CD14-positive monocyte (primary cell): Measurements from ENCODE around the gene MYO1G. TPM values are rescaled to one million over a fixed set of nuclear protein-coding genes. Genes with fewer than 3 reads are reported as not detected.

Experiments
- DNase-seq, 3 donors: peaks; one replicate each; pipeline ENCODE4 v3.0.0-alpha.2; 2011 to 2022
- H2AFZ ChIP-seq: 2 replicates; pipeline ENCODE4 v1.6.0; 2012; ENCODE audit warnings: mild to moderate bottlenecking, low read depth, low read length, inconsistent platforms; ENCODE audit not compliant: insufficient read depth, poor library complexity, severe bottlenecking
- H3K27ac ChIP-seq, 2 donors: 1 replicate in 1 of 2; 2 replicates in 1 of 2; pipeline ENCODE4 v1.5.1; 2012 to 2013; ENCODE audit warnings: low read length in 2 of 2, control low read depth in 1 of 2, inconsistent platforms in 1 of 2, low read depth in 1 of 2, mild to moderate bottlenecking in 1 of 2
- H3K27me3 ChIP-seq, 2 donors: one replicate each; pipeline versions ENCODE4 v1.6.0 to v1.6.1; 2011 to 2013; ENCODE audit warnings: low read length in 2 of 2; ENCODE audit not compliant: control insufficient read depth in 2 of 2, insufficient read depth in 2 of 2
- H3K36me3 ChIP-seq, 2 donors: replicated peaks in 1 of 2; 1 replicate in 1 of 2; 2 replicates in 1 of 2; pipeline versions ENCODE4 v1.5.1 to v1.6.1; 2012 to 2013; ENCODE audit warnings: low read length in 2 of 2, control low read depth in 1 of 2, inconsistent platforms in 1 of 2, mild to moderate bottlenecking in 1 of 2; ENCODE audit not compliant: insufficient read depth in 2 of 2, control insufficient read depth in 1 of 2
- H3K4me1 ChIP-seq, 2 donors: 1 replicate in 1 of 2; 2 replicates in 1 of 2; pipeline versions ENCODE4 v1.5.1 to v1.6.1; 2012 to 2013; ENCODE audit warnings: low read length in 2 of 2, control low read depth in 1 of 2, inconsistent platforms in 1 of 2, mild to moderate bottlenecking in 1 of 2, moderate library complexity in 1 of 2; ENCODE audit not compliant: insufficient read depth in 2 of 2, control insufficient read depth in 1 of 2
- H3K4me2 ChIP-seq: replicated peaks from 2 replicates; pipeline ENCODE3; 2012; ENCODE audit warnings: low read length, moderate library complexity, mild to moderate bottlenecking; ENCODE audit not compliant: poor library complexity, severe bottlenecking; ENCODE audit errors: extremely low read depth
- H3K4me3 ChIP-seq, 3 experiments: fragments of 200-600 bp in 1 of 3; sonication (generic) in 1 of 3; replicated peaks in 1 of 3; 1 replicate in 2 of 3; 2 replicates in 1 of 3; pipeline ENCODE4 v1.5.1; 2011 to 2013; ENCODE audit warnings: low read length in 3 of 3, mild to moderate bottlenecking in 3 of 3, control low read depth in 2 of 3, low read depth in 2 of 3, inconsistent platforms in 1 of 3, moderate library complexity in 1 of 3
- H3K79me2 ChIP-seq: 2 replicates; pipeline ENCODE4 v1.6.0; 2012; ENCODE audit warnings: mild to moderate bottlenecking, control low read depth, inconsistent platforms, low read length, moderate library complexity; ENCODE audit not compliant: insufficient read depth
- H3K9ac ChIP-seq: 2 replicates; pipeline ENCODE4 v1.6.0; 2017; ENCODE audit warnings: low read length, mild to moderate bottlenecking; ENCODE audit not compliant: insufficient read depth, poor library complexity, severe bottlenecking
- H3K9me3 ChIP-seq, 2 donors: replicated peaks in 1 of 2; 1 replicate in 1 of 2; 2 replicates in 1 of 2; pipeline versions ENCODE4 v1.5.1 to v1.6.1; 2012 to 2013; ENCODE audit warnings: low read length in 2 of 2, control low read depth in 1 of 2; ENCODE audit not compliant: control insufficient read depth in 1 of 2, insufficient read depth in 1 of 2
- H4K20me1 ChIP-seq: 2 replicates; pipeline ENCODE4 v1.6.0; 2012; ENCODE audit warnings: mild to moderate bottlenecking, low read length, control low read depth, moderate library complexity; ENCODE audit not compliant: insufficient read depth
- H3K27ac Mint-ChIP-seq, 7 donors: one replicate each; pipeline ENCODE4 v1.8.0; 2020; ENCODE audit warnings: mild to moderate bottlenecking in 7 of 7, mixed read lengths in 7 of 7, moderate library complexity in 6 of 7, inconsistent platforms in 2 of 7
- H3K27me3 Mint-ChIP-seq, 3 donors: one replicate each; pipeline ENCODE4 v1.8.0; 2021 to 2022; ENCODE audit warnings: low read depth in 3 of 3, mild to moderate bottlenecking in 3 of 3, mixed read lengths in 3 of 3, moderate library complexity in 3 of 3, inconsistent platforms in 1 of 3
- H3K36me3 Mint-ChIP-seq, 2 donors: one replicate each; pipeline ENCODE4 v1.8.0; 2020; ENCODE audit warnings: mixed read lengths in 2 of 2, inconsistent platforms in 1 of 2, mild to moderate bottlenecking in 1 of 2
- H3K4me1 Mint-ChIP-seq: one replicate; pipeline ENCODE4 v1.8.0; 2020; ENCODE audit warnings: mild to moderate bottlenecking, mixed read lengths
- H3K4me3 Mint-ChIP-seq, 2 donors: one replicate each; pipeline ENCODE4 v1.8.0; 2020; ENCODE audit warnings: mild to moderate bottlenecking in 2 of 2, mixed read lengths in 2 of 2, moderate library complexity in 1 of 2
- H3K9me3 Mint-ChIP-seq, 7 donors: one replicate each; pipeline ENCODE4 v1.8.0; 2020 to 2022; ENCODE audit warnings: mixed read lengths in 7 of 7, mild to moderate bottlenecking in 6 of 7, moderate library complexity in 6 of 7, inconsistent platforms in 2 of 7
- WGBS: methylation state at CpG from one replicate; pipeline ENCODE4 v1.1.5; 2013; ENCODE audit warnings: missing lambda C conversion rate; ENCODE audit not compliant: insufficient coverage; 5-methylcytosine and 5-hydroxymethylcytosine counted together
- intact Hi-C, 2 donors: fragments of 100-400 bp; cut with micrococcal nuclease; formaldehyde crosslinking; loops; one replicate each; pipeline versions ENCODE4 v1.15.0 to v1.15.1; 2023
- polyA plus RNA-seq, 3 donors: library from polyadenylated mRNA; depleted of rRNA in 1 of 3; unstranded in 2 of 3; stranded (reverse) in 1 of 3; fragments of 300-500 nt in 2 of 3; fragments of >200 nt in 1 of 3; fragmentation: Illumina TruSeq in 2 of 3; gene quantifications; 1 replicate in 2 of 3; 2 replicates in 1 of 3; pipeline ENCODE4 v1.2.3, GENCODE V29; 2012 to 2021
- TF ChIP-seq, protein P1 (sequence below): fragments of 200-600 bp; IDR thresholded peaks from one replicate; pipeline ENCODE4 v1.8.0; 2022; ENCODE audit warnings: antibody characterized with exemption, mild to moderate bottlenecking

MYO1G gene
- polyA plus RNA-seq, 3 donors = 119 to 314 (median 135) TPM

DNA sequence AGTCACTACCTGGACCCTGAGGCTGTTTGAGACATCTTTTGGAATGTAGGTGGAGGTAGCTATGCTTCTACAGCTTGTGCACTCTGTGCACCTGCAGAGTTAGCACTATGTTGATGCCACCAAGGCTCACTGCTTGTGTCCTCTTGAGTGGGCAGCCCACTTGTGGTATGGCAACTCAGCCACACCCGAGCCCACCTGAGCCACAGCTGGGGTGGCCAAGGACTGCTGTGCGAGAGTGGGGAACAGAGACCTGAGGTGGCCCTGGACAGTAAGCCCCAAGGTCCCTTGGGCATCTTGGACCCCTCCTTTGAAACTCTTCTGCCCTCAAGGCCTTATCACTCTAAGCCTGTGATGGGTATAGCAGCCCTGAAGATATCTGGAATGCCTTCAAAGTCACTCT lies 25.7 kb downstream of the MYO1G start:
- H3K4me3 ChIP-seq = no peak overlapping the region
- peaks cover 0 to 7% (median 0%) of the 10 kb centered on the region in 7 donors for H3K9me3 Mint-ChIP-seq
- H3K4me3 Mint-ChIP-seq = no peak overlapping the region
- TF ChIP-seq, protein P1, sequence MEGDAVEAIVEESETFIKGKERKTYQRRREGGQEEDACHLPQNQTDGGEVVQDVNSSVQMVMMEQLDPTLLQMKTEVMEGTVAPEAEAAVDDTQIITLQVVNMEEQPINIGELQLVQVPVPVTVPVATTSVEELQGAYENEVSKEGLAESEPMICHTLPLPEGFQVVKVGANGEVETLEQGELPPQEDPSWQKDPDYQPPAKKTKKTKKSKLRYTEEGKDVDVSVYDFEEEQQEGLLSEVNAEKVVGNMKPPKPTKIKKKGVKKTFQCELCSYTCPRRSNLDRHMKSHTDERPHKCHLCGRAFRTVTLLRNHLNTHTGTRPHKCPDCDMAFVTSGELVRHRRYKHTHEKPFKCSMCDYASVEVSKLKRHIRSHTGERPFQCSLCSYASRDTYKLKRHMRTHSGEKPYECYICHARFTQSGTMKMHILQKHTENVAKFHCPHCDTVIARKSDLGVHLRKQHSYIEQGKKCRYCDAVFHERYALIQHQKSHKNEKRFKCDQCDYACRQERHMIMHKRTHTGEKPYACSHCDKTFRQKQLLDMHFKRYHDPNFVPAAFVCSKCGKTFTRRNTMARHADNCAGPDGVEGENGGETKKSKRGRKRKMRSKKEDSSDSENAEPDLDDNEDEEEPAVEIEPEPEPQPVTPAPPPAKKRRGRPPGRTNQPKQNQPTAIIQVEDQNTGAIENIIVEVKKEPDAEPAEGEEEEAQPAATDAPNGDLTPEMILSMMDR = no peak
- H3K27ac Mint-ChIP-seq = no peak overlapping the region
- H3K27me3 ChIP-seq = no peaks in the 10 kb centered on the region
- H3K36me3 ChIP-seq = no peaks in the 10 kb centered on the region
- H3K27me3 Mint-ChIP-seq = peaks cover 8 to 18% (median 13%) of the 10 kb centered on the region in 3 donors
- H3K9me3 ChIP-seq = no peaks in the 10 kb centered on the region
- peak in 1 of 3 donors; percentile 10 for DNase-seq
- no peaks in the 10 kb centered on the region for H4K20me1 ChIP-seq
- H3K4me1 Mint-ChIP-seq = no peaks in the 10 kb centered on the region
- intact Hi-C loops = no loop called here
- no peak overlapping the region for H2AFZ ChIP-seq
- H3K36me3 Mint-ChIP-seq = no peaks in the 10 kb centered on the region
- H3K4me1 ChIP-seq = no peaks in the 10 kb centered on the region
- H3K27ac ChIP-seq = no peak overlapping the region
- 86% methylated on average over 2 of the region's 2 CpGs for WGBS
- no peaks in the 10 kb centered on the region for H3K79me2 ChIP-seq
- H3K4me2 ChIP-seq = no peak overlapping the region
- H3K9ac ChIP-seq = no peak overlapping the region

DNA sequence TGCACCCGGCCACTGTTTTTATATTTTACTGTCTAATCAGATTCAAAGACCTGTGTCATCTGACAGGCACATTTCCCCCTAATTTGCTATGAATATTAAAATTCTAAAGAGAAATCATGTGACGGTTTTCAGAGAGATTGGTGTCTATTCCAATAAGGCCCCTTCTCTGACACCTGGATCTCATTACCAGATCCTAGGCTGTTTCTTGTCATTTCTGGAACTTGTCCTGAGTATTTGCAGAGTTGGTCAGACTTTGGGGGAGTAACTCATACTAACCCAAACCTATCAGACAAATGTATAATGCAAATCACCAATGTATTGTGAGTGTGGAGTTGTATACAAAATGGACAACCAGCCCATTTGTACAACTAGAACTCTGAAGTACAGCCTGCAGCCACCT lies 29.5 kb downstream of the MYO1G start:
- H3K36me3 ChIP-seq = no peaks in the 10 kb centered on the region
- intact Hi-C loops = no loop called here
- H3K79me2 ChIP-seq = no peaks in the 10 kb centered on the region
- H3K4me1 ChIP-seq = no peaks in the 10 kb centered on the region
- H4K20me1 ChIP-seq = no peaks in the 10 kb centered on the region
- H3K4me1 Mint-ChIP-seq = no peaks in the 10 kb centered on the region
- H3K9me3 Mint-ChIP-seq = peaks cover 0 to 3% (median 0%) of the 10 kb centered on the region in 7 donors
- TF ChIP-seq, protein P1 = no peak
- no peak overlapping the region for H3K4me3 ChIP-seq
- H3K4me3 Mint-ChIP-seq = no peak overlapping the region
- no peak overlapping the region for H3K27ac Mint-ChIP-seq
- H2AFZ ChIP-seq = no peak overlapping the region
- DNase-seq = no peak
- no peak overlapping the region for H3K9ac ChIP-seq
- no peaks in the 10 kb centered on the region for H3K36me3 Mint-ChIP-seq
- no CpG with 5 or more reads among the region's 2 CpGs for whole genome bisulfite sequencing
- H3K9me3 ChIP-seq = no peaks in the 10 kb centered on the region
- peaks cover 4 to 14% (median 6%) of the 10 kb centered on the region in 3 donors for H3K27me3 Mint-ChIP-seq
- H3K27ac ChIP-seq = no peak overlapping the region
- H3K27me3 ChIP-seq = no peaks in the 10 kb centered on the region
- H3K4me2 ChIP-seq = no peak overlapping the region
